C4-2B (cell line): ENCODE results near the gene SNX24.

Experiments used
- CTCF ChIP-seq: fragments of 450-650 bp; conservative IDR thresholded peaks from 2 replicates; pipeline ENCODE4 v1.5.1; 2017; ENCODE audit warnings: mild to moderate bottlenecking
- ZFX ChIP-seq: fragments of 450-650 bp; IDR thresholded peaks from 2 replicates; pipeline ENCODE4 v1.6.1; 2017

- TF ChIP-seq CTCF: no peak
- TF ChIP-seq ZFX: no peak
These were observed 2.3 kb downstream of the SNX24 start for GRCh38 chr5:122847687-122848081.
